Tibial nerve (tissue), 4 donors: Measurements from ENCODE around the gene SLC38A3.

Experiments
- EP300 ChIP-seq, 2 donors: sonication (generic); formaldehyde crosslinking; IDR thresholded peaks; one replicate each; pipeline ENCODE4 v1.6.1; 2017; ENCODE audit warnings: antibody characterized with exemption in 2 of 2, mild to moderate bottlenecking in 1 of 2
- POLR2A ChIP-seq, 2 donors: fragments of 450-650 bp; IDR thresholded peaks; one replicate each; pipeline ENCODE4 v1.6.1; 2017; ENCODE audit warnings: antibody characterized with exemption in 2 of 2, mild to moderate bottlenecking in 2 of 2, moderate library complexity in 2 of 2
- TF ChIP-seq, protein P1 (sequence below), 5 experiments: fragments of 200-600 bp in 3 of 5; fragments of 450-650 bp in 2 of 5; sonication (generic) in 3 of 5; IDR thresholded peaks; one replicate each; pipeline ENCODE4 v1.5.1; 2016 to 2019; ENCODE audit warnings: antibody characterized with exemption in 5 of 5, mild to moderate bottlenecking in 3 of 5, moderate library complexity in 2 of 5

- TF ChIP-seq, protein P1, sequence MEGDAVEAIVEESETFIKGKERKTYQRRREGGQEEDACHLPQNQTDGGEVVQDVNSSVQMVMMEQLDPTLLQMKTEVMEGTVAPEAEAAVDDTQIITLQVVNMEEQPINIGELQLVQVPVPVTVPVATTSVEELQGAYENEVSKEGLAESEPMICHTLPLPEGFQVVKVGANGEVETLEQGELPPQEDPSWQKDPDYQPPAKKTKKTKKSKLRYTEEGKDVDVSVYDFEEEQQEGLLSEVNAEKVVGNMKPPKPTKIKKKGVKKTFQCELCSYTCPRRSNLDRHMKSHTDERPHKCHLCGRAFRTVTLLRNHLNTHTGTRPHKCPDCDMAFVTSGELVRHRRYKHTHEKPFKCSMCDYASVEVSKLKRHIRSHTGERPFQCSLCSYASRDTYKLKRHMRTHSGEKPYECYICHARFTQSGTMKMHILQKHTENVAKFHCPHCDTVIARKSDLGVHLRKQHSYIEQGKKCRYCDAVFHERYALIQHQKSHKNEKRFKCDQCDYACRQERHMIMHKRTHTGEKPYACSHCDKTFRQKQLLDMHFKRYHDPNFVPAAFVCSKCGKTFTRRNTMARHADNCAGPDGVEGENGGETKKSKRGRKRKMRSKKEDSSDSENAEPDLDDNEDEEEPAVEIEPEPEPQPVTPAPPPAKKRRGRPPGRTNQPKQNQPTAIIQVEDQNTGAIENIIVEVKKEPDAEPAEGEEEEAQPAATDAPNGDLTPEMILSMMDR (IDR thresholded peaks at IDR 0.05) = no peak
- TF ChIP-seq POLR2A (IDR thresholded peaks at IDR 0.05) (no peak), EP300 (IDR thresholded peaks at IDR 0.05) (no peak)
Measured at GRCh38 chr3:50268276-50268675, 63.2 kb downstream of the SLC38A3 start.
